ENCODE measurements around the gene WLS.

WLS gene

DNA sequence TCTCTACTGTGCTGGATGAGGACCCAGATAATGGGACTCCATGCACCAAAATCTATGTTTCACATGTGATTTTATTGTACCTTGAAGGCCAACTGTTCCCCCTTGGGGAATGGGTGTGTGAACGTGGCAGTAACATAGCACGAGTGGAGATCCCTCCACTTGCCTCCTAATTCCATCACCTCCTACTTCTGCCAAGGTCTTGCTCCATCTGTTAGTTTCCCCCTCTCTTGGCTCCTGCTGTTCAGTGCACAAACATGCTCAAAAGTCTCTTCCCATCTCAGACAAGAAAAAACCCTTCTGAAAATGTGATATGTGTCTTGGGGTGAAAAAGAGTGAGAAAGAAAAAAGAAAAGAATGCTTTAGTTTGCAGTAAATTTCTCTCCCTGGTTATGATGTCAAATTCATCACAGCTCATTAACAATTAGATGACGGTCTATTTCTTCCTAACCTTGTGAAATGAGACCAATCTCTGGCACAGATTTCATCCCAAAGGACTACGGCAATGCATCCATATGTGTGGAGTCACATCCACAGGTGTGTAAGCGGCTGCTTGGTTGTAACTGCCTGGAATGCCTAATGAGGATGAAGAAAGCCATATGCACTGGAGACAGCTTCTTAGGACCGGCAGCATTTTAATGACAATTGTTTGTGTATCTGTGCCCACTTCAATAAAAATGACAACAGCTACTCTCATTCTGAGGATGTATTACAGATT, 102.6 kb downstream of the WLS start:
- TF ChIP-seq GATA3 (IDR thresholded peaks at IDR 0.05; ENCODE audit: low read depth, low read length): no peak
- TF ChIP-seq GATA2 (IDR thresholded peaks at IDR 0.05; ENCODE audit: low read depth, low read length): no peak

DNA sequence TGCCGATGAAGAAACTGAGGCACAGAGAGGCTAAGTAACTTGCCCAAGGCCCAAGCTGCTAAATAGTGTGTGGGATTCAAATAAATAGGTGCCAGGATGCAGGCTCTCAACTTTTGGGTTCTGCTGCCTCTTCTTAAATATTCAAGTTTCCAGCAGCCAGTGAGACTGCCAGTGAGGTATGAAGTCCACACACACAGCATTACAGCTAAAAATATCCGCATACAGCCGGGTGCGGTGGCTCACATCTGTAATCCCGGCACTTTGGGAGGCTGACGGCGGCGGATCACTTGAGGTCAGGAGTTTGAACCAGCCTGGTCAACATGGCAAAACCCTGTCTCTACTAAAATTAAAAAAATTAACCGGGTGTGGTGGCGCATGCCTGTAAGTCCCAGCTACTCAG, 103.5 kb downstream of the WLS start:
- TF ChIP-seq GATA3 (IDR thresholded peaks at IDR 0.05; ENCODE audit: low read depth, low read length) (no peak), GATA2 (IDR thresholded peaks at IDR 0.05; ENCODE audit: low read depth, low read length) (no peak)

DNA sequence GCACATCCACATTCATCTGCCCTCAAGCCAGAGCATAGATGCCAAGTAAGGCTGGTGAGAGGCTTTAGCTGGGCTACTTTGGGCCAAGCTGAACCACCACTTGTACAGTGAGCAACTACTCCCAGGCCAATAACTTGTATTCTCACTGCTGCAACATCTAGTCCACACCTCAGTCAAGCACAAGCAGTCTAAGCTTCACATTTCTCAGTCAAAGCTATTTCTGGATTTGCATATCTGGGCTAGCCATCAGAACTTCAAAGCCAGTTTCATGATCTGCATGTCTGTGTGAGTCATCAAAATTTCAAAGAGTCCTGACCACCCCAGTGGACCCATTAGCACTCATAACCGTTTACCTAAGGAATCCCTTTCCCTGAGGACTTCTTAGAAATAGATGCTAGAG, 104.2 kb downstream of the WLS start:
- TF ChIP-seq GATA2 (IDR thresholded peaks at IDR 0.05; ENCODE audit: low read depth, low read length): no peak
- no peak for TF ChIP-seq GATA3 (IDR thresholded peaks at IDR 0.05; ENCODE audit: low read depth, low read length)

DNA sequence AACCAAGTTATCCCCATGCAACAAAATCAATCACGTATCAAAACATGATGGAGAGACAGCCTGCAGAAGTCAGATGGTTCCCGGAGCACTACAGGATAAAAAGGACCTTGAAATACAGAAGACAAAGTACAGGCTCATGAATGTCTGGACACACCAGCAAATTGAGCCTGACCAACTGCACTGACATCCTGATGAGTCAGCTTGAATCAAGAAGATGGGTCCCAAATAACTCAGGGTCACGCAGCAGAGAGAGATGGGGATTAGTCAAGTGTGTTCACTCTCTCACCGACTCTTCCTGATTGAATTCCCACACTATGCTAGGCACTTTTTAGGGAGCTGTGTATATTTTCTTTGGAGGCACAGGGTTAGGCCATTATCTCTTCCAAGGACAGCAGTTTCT, 110.8 kb downstream of the WLS start:
- TF ChIP-seq GATA3 (IDR thresholded peaks at IDR 0.05; ENCODE audit: low read depth, low read length) (no peak), GATA2 (IDR thresholded peaks at IDR 0.05; ENCODE audit: low read depth, low read length) (no peak)

DNA sequence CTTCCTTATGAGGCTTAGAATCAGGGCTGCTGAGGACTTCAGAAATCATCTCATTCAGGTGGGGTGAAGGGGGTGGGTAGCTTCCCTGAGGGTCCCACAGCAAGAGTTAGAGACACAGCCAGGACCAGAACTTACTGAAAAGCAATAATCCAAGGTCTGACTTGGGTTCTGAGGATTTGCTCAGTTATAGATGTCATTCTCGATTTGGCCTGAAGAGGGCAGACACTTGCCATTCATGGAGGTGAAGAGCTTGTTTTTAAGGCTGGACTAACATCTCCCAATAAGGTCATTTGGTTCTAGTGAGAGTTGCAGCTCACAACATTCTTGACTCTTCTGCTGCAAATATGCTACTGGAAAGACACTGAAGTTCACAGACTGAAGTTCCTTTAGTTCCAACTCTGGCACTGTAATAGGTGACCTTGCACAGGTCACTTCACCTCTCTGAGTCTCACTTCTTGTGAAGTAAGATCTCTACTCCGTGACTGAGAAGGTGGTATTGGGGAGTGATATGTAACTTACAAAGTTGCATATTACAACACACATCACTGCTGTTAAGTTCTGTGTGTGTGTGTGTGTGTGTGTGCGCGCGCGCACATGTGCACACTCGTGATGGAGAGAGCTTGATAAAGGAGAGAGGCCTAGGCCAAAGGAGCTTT, 112.1 kb downstream of the WLS start:
- no peak for TF ChIP-seq GATA3 (IDR thresholded peaks at IDR 0.05; ENCODE audit: low read depth, low read length)
- no peak for TF ChIP-seq GATA2 (IDR thresholded peaks at IDR 0.05; ENCODE audit: low read depth, low read length)

DNA sequence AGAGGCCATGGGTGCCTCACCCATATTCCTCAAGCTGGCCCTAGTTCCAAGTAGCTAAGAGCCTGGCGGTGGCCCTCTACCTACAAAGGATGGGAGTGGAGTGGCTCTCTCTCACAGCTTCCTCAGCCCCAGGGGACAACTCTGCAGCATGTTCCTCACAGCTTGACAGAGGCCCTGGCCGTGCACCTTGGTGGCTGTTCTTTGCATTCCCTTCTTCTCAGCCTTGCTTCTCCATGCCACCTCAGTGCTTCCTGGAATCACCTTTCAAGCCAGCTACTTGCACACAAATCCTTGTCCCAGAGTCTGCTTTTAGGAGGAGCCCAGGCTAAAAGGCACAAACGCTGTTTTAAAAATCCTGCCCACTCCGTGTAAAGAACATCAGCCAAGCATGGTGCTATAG, 112.9 kb downstream of the WLS start:
- TF ChIP-seq GATA3 (IDR thresholded peaks at IDR 0.05; ENCODE audit: low read depth, low read length) (no peak), GATA2 (IDR thresholded peaks at IDR 0.05; ENCODE audit: low read depth, low read length) (no peak)

DNA sequence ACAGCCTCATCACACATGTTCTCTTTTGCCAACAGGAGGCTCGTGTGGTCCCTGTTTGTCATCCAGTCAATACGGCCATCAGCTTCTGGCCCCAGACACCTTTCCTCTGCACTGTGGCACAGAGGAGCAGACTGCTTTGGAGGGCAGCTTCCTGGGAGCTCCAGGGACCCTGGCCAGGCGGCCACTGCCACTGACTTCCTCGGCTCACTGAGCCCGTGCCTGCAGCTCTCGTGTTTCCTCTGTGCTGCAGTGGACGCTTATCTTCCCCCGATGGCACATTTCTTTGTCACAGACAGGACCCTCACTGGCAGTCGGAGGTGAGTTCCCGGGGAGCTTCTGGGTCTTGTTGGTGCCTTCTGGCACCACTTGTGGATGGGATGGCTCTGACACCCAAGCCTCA, 114.9 kb downstream of the WLS start:
- no peak for TF ChIP-seq GATA3 (IDR thresholded peaks at IDR 0.05; ENCODE audit: low read depth, low read length)
- TF ChIP-seq GATA2 (IDR thresholded peaks at IDR 0.05; ENCODE audit: low read depth, low read length): no peak

DNA sequence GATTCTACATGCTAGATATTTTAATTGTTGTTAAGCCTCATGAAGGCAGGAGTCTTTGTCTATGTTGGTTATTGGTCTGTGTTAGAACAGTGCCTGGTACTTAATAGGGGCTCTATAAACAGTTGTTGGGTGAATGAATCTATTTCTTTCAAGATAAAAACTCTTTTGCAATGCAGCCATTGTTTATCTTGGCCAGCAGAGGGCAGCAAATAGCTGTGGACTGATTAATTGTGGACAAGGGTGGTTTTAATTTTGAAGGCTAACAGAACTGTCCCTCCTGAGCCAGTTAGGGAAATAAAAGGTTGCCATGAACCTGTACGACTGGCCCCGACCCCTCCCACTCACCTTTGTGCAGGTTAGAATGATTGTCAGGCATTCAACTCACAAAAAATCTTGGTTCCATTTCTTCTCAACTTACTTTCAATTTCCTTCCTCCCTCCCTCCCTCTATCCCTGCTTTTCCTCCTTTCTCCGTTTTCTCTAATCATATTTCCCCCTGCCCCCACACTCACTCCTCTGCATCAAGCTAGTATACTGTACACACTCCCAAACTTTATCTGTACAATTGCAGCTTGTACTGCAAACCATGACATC, 115.6 kb downstream of the WLS start:
- no peak for TF ChIP-seq GATA3 (IDR thresholded peaks at IDR 0.05; ENCODE audit: low read depth, low read length)
- TF ChIP-seq GATA2 (IDR thresholded peaks at IDR 0.05; ENCODE audit: low read depth, low read length): no peak

DNA sequence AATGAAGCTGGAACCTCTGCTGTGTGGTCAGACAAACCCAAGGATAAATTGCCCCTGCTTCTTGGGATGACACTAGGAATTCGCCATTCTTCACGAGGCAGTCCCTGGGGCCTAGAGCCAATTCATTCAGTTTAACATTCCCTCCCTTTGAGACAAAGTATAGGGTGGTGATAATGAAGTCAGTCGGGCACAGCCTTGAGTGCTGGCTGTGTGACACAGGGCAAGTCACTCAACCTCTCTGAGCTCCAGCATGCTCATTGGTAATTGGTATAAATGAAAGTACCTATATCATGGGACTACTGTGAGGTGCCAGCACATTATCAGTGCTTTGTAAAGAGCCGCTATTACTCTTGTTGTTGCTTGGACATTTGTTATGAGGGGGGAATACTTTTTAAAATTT, 117.0 kb downstream of the WLS start:
- no peak for TF ChIP-seq GATA2 (IDR thresholded peaks at IDR 0.05; ENCODE audit: low read depth, low read length)
- no peak for TF ChIP-seq GATA3 (IDR thresholded peaks at IDR 0.05; ENCODE audit: low read depth, low read length)

DNA sequence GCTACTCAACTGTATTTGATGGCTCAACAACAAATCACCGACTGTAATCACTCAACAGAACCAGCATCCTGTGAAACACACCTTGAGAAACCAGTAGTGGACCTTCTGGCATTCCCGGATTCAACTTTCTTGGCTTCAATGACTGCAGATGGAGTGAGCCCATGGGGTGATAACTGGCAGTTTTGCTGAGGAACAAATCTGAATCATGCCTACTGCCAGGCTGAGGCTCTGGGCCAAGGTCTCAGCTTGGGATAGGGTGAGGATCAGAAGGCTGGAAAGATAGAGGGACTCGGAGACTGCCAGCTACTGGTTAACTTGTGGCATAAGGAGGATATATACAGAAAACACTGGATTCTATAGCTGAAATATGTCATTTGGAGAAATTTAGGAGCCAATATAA, 118.4 kb downstream of the WLS start:
- TF ChIP-seq GATA3 (IDR thresholded peaks at IDR 0.05; ENCODE audit: low read depth, low read length): no peak
- no peak for TF ChIP-seq GATA2 (IDR thresholded peaks at IDR 0.05; ENCODE audit: low read depth, low read length)

DNA sequence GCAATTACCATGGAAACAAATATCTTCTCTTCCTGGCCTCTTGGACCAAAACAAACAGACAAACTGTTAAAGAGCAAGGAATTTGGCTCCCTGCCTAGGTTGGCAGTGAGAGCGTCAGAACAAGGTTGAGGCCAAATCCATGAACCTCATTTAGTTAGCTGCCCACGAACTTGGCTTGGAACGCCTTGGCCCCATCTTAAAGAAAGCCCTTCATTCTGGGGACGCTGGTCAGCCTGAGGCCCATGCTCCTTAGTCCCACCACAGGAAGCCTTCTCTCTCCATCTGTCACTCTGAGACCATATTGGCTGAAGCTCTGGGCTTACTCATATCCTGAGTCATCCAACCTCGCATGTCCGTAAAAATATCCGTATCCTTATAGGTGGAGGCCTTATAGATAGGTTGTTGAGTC, 119.5 kb downstream of the WLS start:
- TF ChIP-seq GATA2 (IDR thresholded peaks at IDR 0.05; ENCODE audit: low read depth, low read length) (no peak), GATA3 (IDR thresholded peaks at IDR 0.05; ENCODE audit: low read depth, low read length) (no peak)

DNA sequence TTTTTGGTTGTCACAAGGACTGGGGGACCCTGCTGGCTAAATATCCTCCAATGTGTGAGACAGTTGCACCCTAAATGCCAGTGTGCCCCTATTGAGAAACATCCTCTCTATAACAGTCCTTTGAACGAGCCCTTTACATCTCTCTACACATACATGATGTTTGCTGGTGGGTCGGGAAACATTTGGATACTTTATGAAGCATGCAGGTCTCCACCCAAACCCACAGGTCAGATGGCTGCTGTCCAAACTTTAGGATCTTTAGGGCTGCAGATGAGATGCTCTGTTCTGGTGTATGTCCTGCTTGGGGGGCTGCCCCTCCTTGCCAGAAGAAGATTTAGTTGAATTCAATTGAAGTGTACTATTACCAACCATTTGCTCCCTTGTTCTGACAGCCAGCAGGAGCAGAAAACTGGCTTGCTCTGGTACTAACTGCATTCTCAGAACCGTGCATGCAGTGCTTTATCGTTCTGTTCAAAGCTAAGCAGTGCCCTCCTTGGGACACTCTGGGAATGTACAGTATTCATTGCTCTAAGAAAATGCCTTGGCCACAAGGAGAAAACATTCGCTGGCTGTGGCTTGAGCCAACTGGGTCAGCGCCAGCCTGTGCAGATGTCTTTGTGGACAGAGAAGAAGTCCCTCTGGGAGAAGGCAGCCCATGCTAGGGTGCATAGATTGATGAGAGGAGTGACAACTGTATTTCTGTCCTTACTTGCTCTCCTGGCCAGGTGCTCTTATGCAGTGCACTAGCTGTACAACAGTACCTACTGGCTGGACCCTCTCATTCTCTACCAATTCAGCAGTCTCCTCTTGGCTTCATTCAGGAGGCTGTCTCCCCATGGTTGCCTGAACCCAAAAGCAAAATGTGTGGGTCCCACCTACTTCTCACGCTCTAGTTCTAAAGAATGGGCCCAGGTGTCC, 120.5 kb downstream of the WLS start:
- TF ChIP-seq GATA2 (IDR thresholded peaks at IDR 0.05; ENCODE audit: low read depth, low read length) (no peak), GATA3 (IDR thresholded peaks at IDR 0.05; ENCODE audit: low read depth, low read length) (no peak)

DNA sequence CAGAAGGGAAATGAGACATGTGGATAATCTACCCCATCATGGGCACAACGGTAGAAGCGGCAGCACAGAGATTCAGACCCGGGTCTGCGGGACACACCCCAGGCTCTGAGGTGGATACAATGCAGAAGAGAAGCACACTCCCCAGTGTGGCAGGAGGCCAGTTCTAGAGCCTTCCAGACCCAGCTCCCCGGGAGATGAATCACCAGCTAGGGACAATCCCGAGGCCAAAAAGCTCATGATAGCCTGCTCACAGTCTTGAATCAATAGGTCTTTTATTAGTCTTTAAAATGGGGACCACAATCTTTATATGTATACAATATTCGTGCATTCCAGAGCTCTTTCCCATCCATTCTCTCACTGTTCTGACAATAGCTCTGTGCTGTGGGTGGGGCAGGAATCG, 124.6 kb downstream of the WLS start:
- TF ChIP-seq GATA3 (IDR thresholded peaks at IDR 0.05; ENCODE audit: low read depth, low read length): no peak

DNA sequence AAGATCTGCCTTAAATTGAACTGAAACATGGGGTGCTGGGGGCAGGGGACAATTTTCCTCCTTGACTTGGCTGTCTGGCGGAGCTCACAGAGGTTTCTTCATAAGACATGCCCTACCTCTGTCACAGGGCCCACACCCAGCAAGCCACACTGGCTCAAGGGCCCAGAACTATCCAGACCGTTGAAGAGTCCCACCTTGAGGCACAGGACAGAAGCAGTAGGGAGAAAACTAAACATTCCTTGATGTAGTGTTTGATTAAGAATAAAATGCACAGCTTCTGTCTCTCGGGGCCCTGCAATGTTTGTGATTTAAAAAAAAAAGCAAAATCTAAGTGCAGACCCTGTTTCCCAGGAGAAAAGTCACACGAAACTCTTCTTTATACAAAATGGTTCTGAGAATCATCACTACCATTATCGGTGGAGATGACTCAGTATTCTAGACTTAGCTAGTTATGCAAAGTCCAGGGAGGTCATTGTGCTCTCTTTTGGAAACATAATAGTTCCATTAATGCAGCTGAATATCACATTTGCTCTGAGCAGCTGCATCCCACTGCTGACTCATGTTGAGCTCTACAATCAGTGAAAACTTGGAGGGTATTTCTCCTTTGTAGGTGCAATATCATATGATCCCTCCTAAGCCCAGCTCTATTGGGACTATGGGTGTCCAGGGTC, 128.3 kb downstream of the WLS start:
- TF ChIP-seq GATA2 (IDR thresholded peaks at IDR 0.05; ENCODE audit: low read depth, low read length): no peak
- TF ChIP-seq GATA3 (IDR thresholded peaks at IDR 0.05; ENCODE audit: low read depth, low read length): no peak
